Ovary (tissue), 3 donors: Measurements from ENCODE around the gene LRP1B.

ENCODE experiments used
- EP300 ChIP-seq: sonication (generic); formaldehyde crosslinking; IDR thresholded peaks from one replicate; pipeline ENCODE4 v1.6.1; 2017; ENCODE audit warnings: antibody characterized with exemption
- TF ChIP-seq, protein P1 (sequence below), 3 donors: fragments of 450-650 bp in 2 of 3; fragments of 200-600 bp in 1 of 3; IDR thresholded peaks; one replicate each; pipeline versions ENCODE4 v1.5.1 to v1.8.0; 2016 to 2022; ENCODE audit warnings: antibody characterized with exemption in 3 of 3, mild to moderate bottlenecking in 1 of 3
- donor health status: DM: no; HTN: no; CAD: no.

DNA sequence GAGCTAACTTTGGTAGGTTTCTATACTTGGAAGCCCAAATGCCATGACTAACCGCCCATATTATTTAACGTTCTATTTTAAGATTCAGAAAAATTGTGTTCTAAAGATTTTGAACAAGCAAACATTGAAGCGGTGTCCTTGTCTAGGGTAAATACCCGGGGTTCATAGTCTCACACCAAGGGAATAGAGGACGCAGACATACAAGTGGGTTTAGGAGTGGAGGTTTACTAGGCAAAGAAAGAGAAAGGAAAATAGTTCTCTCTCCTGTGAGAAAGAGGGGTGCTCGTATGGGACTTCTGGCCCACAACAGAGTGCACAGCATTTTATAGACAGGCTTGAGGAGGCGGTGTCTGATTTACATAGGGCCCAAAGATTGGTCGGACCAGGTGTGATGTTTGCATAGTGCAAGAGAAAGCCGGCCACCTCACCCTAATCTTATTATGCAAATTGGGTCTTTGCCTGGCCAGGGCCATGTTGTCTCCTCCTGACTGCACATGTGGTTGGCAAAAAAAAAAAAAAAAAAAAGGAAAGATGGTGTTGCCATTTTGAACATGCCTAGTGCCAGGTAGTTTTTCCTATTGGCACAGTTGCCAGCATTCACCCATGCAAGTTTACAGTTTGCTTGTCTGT, 1062.6 kb downstream of the LRP1B start:
- TF ChIP-seq EP300: no peak
- TF ChIP-seq, protein P1, sequence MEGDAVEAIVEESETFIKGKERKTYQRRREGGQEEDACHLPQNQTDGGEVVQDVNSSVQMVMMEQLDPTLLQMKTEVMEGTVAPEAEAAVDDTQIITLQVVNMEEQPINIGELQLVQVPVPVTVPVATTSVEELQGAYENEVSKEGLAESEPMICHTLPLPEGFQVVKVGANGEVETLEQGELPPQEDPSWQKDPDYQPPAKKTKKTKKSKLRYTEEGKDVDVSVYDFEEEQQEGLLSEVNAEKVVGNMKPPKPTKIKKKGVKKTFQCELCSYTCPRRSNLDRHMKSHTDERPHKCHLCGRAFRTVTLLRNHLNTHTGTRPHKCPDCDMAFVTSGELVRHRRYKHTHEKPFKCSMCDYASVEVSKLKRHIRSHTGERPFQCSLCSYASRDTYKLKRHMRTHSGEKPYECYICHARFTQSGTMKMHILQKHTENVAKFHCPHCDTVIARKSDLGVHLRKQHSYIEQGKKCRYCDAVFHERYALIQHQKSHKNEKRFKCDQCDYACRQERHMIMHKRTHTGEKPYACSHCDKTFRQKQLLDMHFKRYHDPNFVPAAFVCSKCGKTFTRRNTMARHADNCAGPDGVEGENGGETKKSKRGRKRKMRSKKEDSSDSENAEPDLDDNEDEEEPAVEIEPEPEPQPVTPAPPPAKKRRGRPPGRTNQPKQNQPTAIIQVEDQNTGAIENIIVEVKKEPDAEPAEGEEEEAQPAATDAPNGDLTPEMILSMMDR (IDR thresholded peaks at IDR 0.05): no peak
